Measurements from ENCODE around the gene MOB3A. TPM values are rescaled to one million over a fixed set of nuclear protein-coding genes. Genes with fewer than 3 reads are reported as not detected.

Gene MOB3A
- total RNA-seq: 34.6 to 48.0 TPM (median 45.5 TPM) in 3 replicates
- long read RNA-seq, transcript MOB3A-209 (3 exons, 1,071 nt): minor isoform, 7 of 136 reads
- long read RNA-seq, transcript MOB3A-201 (5 exons, 3,391 nt): major isoform, 103 of 136 reads
- long read RNA-seq, partial matches to known transcripts: 8 of 136 reads
- long read RNA-seq, other reads (novel, unspliced or antisense): 18 of 136 reads

GRCh38 chr19:2096034-2096479, at the start of gene MOB3A:
MOB3A (minus strand) TSS chr19:2096326; CDS start chr19:2078560, 17,766 bp downstream.
- H3K27me3 Mint-ChIP-seq (ENCODE audit: low read depth): no peaks in the 10 kb centered on the region

GRCh38 chr19:2145831-2146241, 49.7 kb upstream of the MOB3A start:
- H3K27ac Mint-ChIP-seq (ENCODE audit: unreplicated experiment): peak overlapping the region; percentile 8
- H3K27me3 Mint-ChIP-seq (ENCODE audit: low read depth): no peaks in the 10 kb centered on the region
- H3K9me3 Mint-ChIP-seq (ENCODE audit: low read depth): no peaks in the 10 kb centered on the region
- DNase-seq (ENCODE audit: low spot score): no peak
- TF ChIP-seq CTCF (IDR thresholded peaks at IDR 0.05): no peak
- no peak overlapping the region for H3K4me3 Mint-ChIP-seq (ENCODE audit: unreplicated experiment)
- peaks cover 43% of the 10 kb centered on the region for H3K4me1 Mint-ChIP-seq (ENCODE audit: low read depth)
- H3K36me3 Mint-ChIP-seq (ENCODE audit: low read depth): no peaks in the 10 kb centered on the region

More at GRCh38 chr19:2096034-2096479, at the start of gene MOB3A:
- Mint-ChIP-seq H3K4me3 (ENCODE audit: unreplicated experiment) (peak within 1 kb of the TSS; percentile 92), H3K27ac (ENCODE audit: unreplicated experiment) (peak within 1 kb of the TSS; percentile 95), H3K36me3 (ENCODE audit: low read depth) (no peaks in the 10 kb centered on the region), H3K4me1 (ENCODE audit: low read depth) (peaks cover 31% of the 10 kb centered on the region), H3K9me3 (ENCODE audit: low read depth) (no peaks in the 10 kb centered on the region)
- peak; percentile 97 for DNase-seq (ENCODE audit: low spot score)
- peak; percentile 83 for TF ChIP-seq CTCF (IDR thresholded peaks at IDR 0.05)

GRCh38 chr19:2144190-2144589, 48.1 kb upstream of the MOB3A start:
- H3K4me3 Mint-ChIP-seq (ENCODE audit: unreplicated experiment): no peak overlapping the region
- no peak for DNase-seq (ENCODE audit: low spot score)
- TF ChIP-seq CTCF (IDR thresholded peaks at IDR 0.05): no peak
- H3K9me3 Mint-ChIP-seq (ENCODE audit: low read depth): no peaks in the 10 kb centered on the region
- H3K27me3 Mint-ChIP-seq (ENCODE audit: low read depth): no peaks in the 10 kb centered on the region
- H3K27ac Mint-ChIP-seq (ENCODE audit: unreplicated experiment): peak overlapping the region; percentile 20
- H3K36me3 Mint-ChIP-seq (ENCODE audit: low read depth): no peaks in the 10 kb centered on the region
- peaks cover 37% of the 10 kb centered on the region for H3K4me1 Mint-ChIP-seq (ENCODE audit: low read depth)

- Mint-ChIP-seq H3K4me1 (ENCODE audit: low read depth) (peaks cover 22% of the 10 kb centered on the region), H3K27ac (ENCODE audit: unreplicated experiment) (no peak overlapping the region), H3K36me3 (ENCODE audit: low read depth) (peaks cover 4% of the 10 kb centered on the region), H3K27me3 (ENCODE audit: low read depth) (no peaks in the 10 kb centered on the region), H3K9me3 (ENCODE audit: low read depth) (no peaks in the 10 kb centered on the region), H3K4me3 (ENCODE audit: unreplicated experiment) (no peak overlapping the region)
- DNase-seq (ENCODE audit: low spot score): no peak
- no peak for TF ChIP-seq CTCF (IDR thresholded peaks at IDR 0.05)
Observed at GRCh38 chr19:2142173-2142829, 46.2 kb upstream of the MOB3A start.

- no peak overlapping the region for H3K4me3 Mint-ChIP-seq (ENCODE audit: unreplicated experiment)
- peaks cover 8% of the 10 kb centered on the region for H3K36me3 Mint-ChIP-seq (ENCODE audit: low read depth)
- peaks cover 8% of the 10 kb centered on the region for H3K4me1 Mint-ChIP-seq (ENCODE audit: low read depth)
- no peaks in the 10 kb centered on the region for H3K27me3 Mint-ChIP-seq (ENCODE audit: low read depth)
- TF ChIP-seq CTCF (IDR thresholded peaks at IDR 0.05): no peak
- peak overlapping the region; percentile 49 for H3K27ac Mint-ChIP-seq (ENCODE audit: unreplicated experiment)
- no peak for DNase-seq (ENCODE audit: low spot score)
- no peaks in the 10 kb centered on the region for H3K9me3 Mint-ChIP-seq (ENCODE audit: low read depth)
Observed at GRCh38 chr19:2140138-2140569, 44.0 kb upstream of the MOB3A start.
